AG08396 (cell line): Measurements from ENCODE around the gene CSNK2A3.
A peak's percentile ranks its signal among the peaks of the same experiment; 100 is the strongest.

Source experiments
- DNase-seq: peaks from one replicate; pipeline ENCODE4 v3.0.0; 2012; ENCODE audit warnings: low spot score, mixed read lengths

The CSNK2A3 gene

GRCh38 chr11:11335043-11335442 lies 18.0 kb downstream of the CSNK2A3 start:
- DNase-seq: no peak

GRCh38 chr11:11334607-11335006 lies 18.4 kb downstream of the CSNK2A3 start:
- no peak for DNase-seq

- no peak for DNase-seq
Measured at GRCh38 chr11:11332141-11332710, 20.8 kb downstream of the CSNK2A3 start.

- no peak for DNase-seq
Measured at GRCh38 chr11:11329062-11329806, 23.8 kb downstream of the CSNK2A3 start.

- DNase-seq: no peak
Measured at GRCh38 chr11:11324090-11324489, 29.0 kb downstream of the CSNK2A3 start.

GRCh38 chr11:11322101-11322500 lies 30.9 kb downstream of the CSNK2A3 start:
- no peak for DNase-seq

- DNase-seq: no peak
Measured at GRCh38 chr11:11320825-11321224, 32.2 kb downstream of the CSNK2A3 start.

- no peak for DNase-seq
Measured at GRCh38 chr11:11318961-11319360, 34.1 kb downstream of the CSNK2A3 start.

- DNase-seq: no peak
Measured at GRCh38 chr11:11318461-11318860, 34.6 kb downstream of the CSNK2A3 start.

- DNase-seq: no peak
Measured at GRCh38 chr11:11316651-11317230, 36.3 kb downstream of the CSNK2A3 start.

- DNase-seq: no peak
Measured at GRCh38 chr11:11313902-11314692, 39.0 kb downstream of the CSNK2A3 start.

- no peak for DNase-seq
Measured at GRCh38 chr11:11313426-11313825, 39.6 kb downstream of the CSNK2A3 start.

GRCh38 chr11:11312738-11313137 lies 40.3 kb downstream of the CSNK2A3 start:
- DNase-seq: no peak

GRCh38 chr11:11311169-11311568 lies 41.9 kb downstream of the CSNK2A3 start:
- no peak for DNase-seq

- DNase-seq: no peak
Measured at GRCh38 chr11:11309906-11310305, 43.1 kb downstream of the CSNK2A3 start.

- DNase-seq: no peak
Measured at GRCh38 chr11:11308249-11308648, 44.8 kb downstream of the CSNK2A3 start.

GRCh38 chr11:11306855-11307254 lies 46.2 kb downstream of the CSNK2A3 start:
- DNase-seq: peak; percentile 35

GRCh38 chr11:11304550-11304949 lies 48.5 kb downstream of the CSNK2A3 start:
- DNase-seq: no peak

GRCh38 chr11:11302565-11302964 lies 50.5 kb downstream of the CSNK2A3 start:
- DNase-seq: no peak
